Measurements from ENCODE around the gene EP400. TPM values are rescaled to one million over a fixed set of nuclear protein-coding genes. Genes with fewer than 3 reads are reported as not detected.

Gene EP400
- total RNA-seq, 1 donor = 20.5 TPM

DNA sequence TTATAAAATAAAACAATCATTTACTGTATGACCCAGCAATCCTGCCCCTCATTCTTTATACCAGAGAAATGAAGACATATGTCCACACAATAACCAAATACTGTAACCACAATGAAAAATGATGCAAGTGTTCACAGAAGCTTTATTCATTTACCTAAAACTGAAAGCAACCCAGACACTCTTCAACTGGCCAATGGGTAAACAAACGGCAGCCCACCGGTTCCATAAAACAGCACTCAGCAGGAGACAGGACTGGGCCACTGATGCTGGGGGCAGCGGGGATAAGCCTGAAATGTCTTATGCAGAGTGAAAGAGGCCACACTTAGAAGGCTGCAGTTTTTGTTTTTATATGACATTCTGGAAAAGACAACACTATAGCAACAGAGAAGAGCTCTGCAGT is 179.3 kb downstream of the EP400 start:
- no peaks in the 10 kb centered on the region for H3K9me3 ChIP-seq (ENCODE audit: low read depth, low read length)

DNA sequence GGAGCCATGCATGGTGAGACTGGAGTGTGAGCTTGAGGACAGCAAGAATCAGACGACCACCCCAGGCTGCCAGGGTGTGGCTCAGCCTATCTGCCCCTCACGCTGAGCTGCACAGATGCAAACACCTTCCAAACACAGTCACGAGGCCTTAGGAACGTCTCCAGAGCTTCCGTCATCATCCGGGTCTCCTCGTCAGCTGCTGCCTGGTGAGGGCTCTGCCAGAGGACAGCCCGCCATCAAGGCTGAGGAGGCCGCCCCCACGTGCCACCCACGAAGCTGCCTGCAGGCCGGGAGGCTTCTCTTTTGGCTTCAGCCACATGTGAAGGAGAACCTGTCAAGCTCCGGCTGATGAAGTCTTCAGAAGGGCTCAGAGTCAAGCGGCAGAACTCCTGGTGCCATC is 180.9 kb downstream of the EP400 start:
- no peaks in the 10 kb centered on the region for H3K4me1 ChIP-seq (ENCODE audit: insufficient read depth, low read length)
- no peak overlapping the region for H3K4me3 ChIP-seq (ENCODE audit: low read length)
- H3K9me3 ChIP-seq (ENCODE audit: low read depth, low read length) = no peaks in the 10 kb centered on the region
- no peaks in the 10 kb centered on the region for H3K27me3 ChIP-seq (ENCODE audit: insufficient read depth, low read length)

More for the DNA sequence above, 179.3 kb downstream of the EP400 start:
- Histone ChIP-seq H3K27me3 (ENCODE audit: insufficient read depth, low read length) (no peaks in the 10 kb centered on the region), H3K4me1 (ENCODE audit: insufficient read depth, low read length) (no peaks in the 10 kb centered on the region), H3K4me3 (ENCODE audit: low read length) (no peak overlapping the region)

Other genes starting within 250 kb of the EP400 start
- gene SFSWAP, start 238.9 kb upstream of the EP400 start, total RNA-seq = 59.0 TPM
- 5.0 TPM for gene MMP17, start 121.5 kb upstream of the EP400 start, total RNA-seq
- gene ULK1, start 55.3 kb upstream of the EP400 start, total RNA-seq = 25.8 TPM
- gene PUS1, start 20.7 kb upstream of the EP400 start, total RNA-seq = 4.5 TPM
- 14.8 TPM for gene DDX51, start 194.4 kb downstream of the EP400 start, total RNA-seq
- 3.3 TPM for gene NOC4L, start 194.5 kb downstream of the EP400 start, total RNA-seq

Data from mononuclear cell (primary cell).